ENCODE measurements around the gene SYTL1.

SYTL1 gene

DNA sequence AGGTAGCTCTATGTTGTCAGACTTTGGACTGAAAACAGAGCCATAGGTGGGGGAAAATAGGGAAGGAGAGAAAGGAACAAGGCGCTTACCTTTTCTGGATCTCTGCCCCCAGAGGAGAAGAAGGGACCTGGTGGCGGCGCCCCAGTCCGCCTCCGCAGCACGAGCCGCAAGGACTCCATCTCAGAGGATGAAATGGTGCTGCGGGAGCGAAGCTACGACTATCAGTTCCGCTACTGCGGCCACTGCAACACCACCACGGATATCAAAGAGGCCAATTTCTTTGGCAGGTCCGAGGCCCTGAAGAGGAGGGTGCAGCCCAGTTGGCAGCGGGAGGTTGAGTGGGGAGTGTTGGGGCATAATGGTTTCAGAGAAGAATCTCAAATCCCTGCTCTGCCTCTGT lies 38.3 kb upstream of the SYTL1 start:
- no peak overlapping the region for H3K27ac Mint-ChIP-seq (ENCODE audit: low read depth)
- ATAC-seq (replicated peaks; ENCODE audit: extremely low read depth, poor library complexity, severe bottlenecking) (no peak), DNase-seq (ENCODE audit: low spot score in 2 of 2) (no peak)
- peaks cover 4% of the 10 kb centered on the region for H3K4me1 Mint-ChIP-seq
- no peaks in the 10 kb centered on the region for H3K27me3 Mint-ChIP-seq
- H3K9me3 Mint-ChIP-seq, result no peaks in the 10 kb centered on the region
- peaks cover 19% of the 10 kb centered on the region for H3K36me3 Mint-ChIP-seq (ENCODE audit: insufficient read depth)
- H3K4me3 Mint-ChIP-seq, result no peak overlapping the region

DNA sequence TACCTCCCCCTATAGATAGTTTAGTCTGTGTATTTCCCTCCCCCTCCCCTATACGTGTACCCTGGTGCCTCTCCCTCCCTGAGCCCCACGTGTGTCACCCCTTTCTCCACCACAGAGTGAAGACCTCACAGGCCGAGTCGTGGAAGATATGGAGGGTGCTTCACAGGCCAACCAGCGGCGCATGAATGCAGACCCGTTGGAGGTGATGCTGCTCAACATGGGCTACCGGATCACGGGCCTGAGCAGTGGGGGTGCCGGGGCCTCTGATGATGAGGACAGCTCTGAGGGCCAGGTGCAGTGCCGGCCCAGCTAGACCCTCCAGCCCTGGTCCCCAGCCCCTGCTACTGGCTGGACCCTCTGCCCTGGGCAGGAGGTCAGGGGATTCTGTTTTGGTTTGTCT lies 35.8 kb upstream of the SYTL1 start:
- H3K4me3 Mint-ChIP-seq, result no peak overlapping the region
- H3K4me1 Mint-ChIP-seq, result peaks cover 2% of the 10 kb centered on the region
- peaks cover 9% of the 10 kb centered on the region for H3K36me3 Mint-ChIP-seq (ENCODE audit: insufficient read depth)
- H3K27me3 Mint-ChIP-seq, result no peaks in the 10 kb centered on the region
- ATAC-seq (replicated peaks; ENCODE audit: extremely low read depth, poor library complexity, severe bottlenecking) (no peak), DNase-seq (ENCODE audit: low spot score in 2 of 2) (no peak)
- H3K9me3 Mint-ChIP-seq, result no peaks in the 10 kb centered on the region
- H3K27ac Mint-ChIP-seq (ENCODE audit: low read depth), result no peak overlapping the region

DNA sequence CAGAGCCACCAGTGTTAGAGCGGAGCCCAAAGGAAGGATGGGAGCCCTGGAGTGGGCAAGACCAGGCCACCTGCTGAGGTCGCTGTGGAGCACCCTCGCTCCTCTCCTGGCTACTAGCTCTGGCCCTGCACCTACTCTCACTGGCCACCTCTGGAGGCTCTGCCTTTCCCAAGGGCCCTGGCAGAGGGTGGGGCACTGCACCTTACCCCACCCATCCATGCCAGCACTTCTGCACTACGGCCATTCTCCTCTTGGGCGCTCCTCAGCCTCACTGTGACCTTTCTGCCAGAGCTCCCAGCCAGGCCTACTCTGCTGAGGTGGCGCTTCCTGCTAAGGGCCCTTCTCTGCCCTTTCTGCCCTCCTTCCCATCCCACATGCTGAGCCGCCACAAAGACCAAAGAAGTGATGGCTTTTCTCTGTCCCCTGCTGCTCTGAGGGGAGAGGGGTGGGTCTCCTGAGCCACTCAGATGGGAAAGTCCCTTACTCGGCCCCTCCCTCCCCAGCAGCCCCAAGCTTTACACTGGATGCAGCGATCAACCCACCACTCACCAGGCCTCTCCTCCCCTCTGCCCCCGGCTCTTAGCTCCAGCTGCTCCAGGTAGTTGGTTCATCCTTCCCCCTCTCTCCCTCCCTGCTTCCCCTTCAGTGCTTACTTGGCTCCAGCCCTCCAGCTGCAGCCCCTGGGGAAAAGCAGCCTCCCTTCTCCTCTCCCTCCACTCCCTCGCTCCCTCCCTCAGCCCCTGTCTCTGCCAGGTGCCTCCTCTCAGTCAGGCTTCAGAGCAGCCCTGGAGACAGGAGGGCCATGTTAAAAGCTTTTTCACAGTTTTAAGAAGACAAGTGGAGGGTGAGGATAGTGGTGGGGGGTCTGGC lies 34.7 kb upstream of the SYTL1 start:
- no peaks in the 10 kb centered on the region for H3K27me3 Mint-ChIP-seq
- no peak for DNase-seq (ENCODE audit: low spot score in 2 of 2)
- peaks cover 5% of the 10 kb centered on the region for H3K36me3 Mint-ChIP-seq (ENCODE audit: insufficient read depth)
- H3K4me3 Mint-ChIP-seq, result no peak overlapping the region
- no peak for ATAC-seq (replicated peaks; ENCODE audit: extremely low read depth, poor library complexity, severe bottlenecking)
- H3K27ac Mint-ChIP-seq (ENCODE audit: low read depth), result no peak overlapping the region
- H3K9me3 Mint-ChIP-seq, result no peaks in the 10 kb centered on the region
- no peaks in the 10 kb centered on the region for H3K4me1 Mint-ChIP-seq

- Mint-ChIP-seq H3K27me3 (no peaks in the 10 kb centered on the region), H3K4me1 (no peaks in the 10 kb centered on the region), H3K9me3 (no peaks in the 10 kb centered on the region), H3K4me3 (no peak overlapping the region), H3K27ac (ENCODE audit: low read depth) (no peak overlapping the region), H3K36me3 (ENCODE audit: insufficient read depth) (peaks cover 4% of the 10 kb centered on the region)
- no peak for DNase-seq (ENCODE audit: low spot score in 2 of 2)
- ATAC-seq (replicated peaks; ENCODE audit: extremely low read depth, poor library complexity, severe bottlenecking), result no peak
Measured at GRCh38 chr1:27307874-27308598, 33.8 kb upstream of the SYTL1 start.

DNA sequence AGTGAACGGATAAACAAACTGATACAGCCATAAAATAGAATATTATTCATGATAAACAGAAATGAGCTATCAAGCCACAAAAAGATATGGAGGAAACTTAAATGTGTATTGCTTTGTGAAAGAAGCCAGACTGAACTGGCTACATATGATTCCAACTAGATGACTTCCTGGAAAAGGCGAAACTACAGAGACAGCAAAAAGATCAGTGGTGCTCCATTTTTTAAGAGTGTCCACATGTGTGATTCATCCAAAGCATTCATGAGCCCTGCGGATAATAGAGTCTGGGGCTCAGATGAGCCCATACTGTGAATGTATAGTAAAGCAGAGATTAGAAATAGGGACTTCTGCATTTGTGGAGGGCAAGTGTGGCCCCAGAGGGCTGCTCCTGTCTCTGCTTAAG lies 27.7 kb upstream of the SYTL1 start:
- ATAC-seq (replicated peaks; ENCODE audit: extremely low read depth, poor library complexity, severe bottlenecking) (no peak), DNase-seq (ENCODE audit: low spot score in 2 of 2) (no peak)
- no peak overlapping the region for H3K4me3 Mint-ChIP-seq
- H3K9me3 Mint-ChIP-seq, result no peaks in the 10 kb centered on the region
- peaks cover 4% of the 10 kb centered on the region for H3K36me3 Mint-ChIP-seq (ENCODE audit: insufficient read depth)
- H3K27me3 Mint-ChIP-seq, result no peaks in the 10 kb centered on the region
- H3K4me1 Mint-ChIP-seq, result no peaks in the 10 kb centered on the region
- no peak overlapping the region for H3K27ac Mint-ChIP-seq (ENCODE audit: low read depth)

GRCh38 chr1:27314737-27315136 lies 27.1 kb upstream of the SYTL1 start:
- no peak for ATAC-seq (replicated peaks; ENCODE audit: extremely low read depth, poor library complexity, severe bottlenecking)
- Mint-ChIP-seq H3K27me3 (no peaks in the 10 kb centered on the region), H3K4me1 (no peaks in the 10 kb centered on the region), H3K36me3 (ENCODE audit: insufficient read depth) (peaks cover 4% of the 10 kb centered on the region), H3K9me3 (no peaks in the 10 kb centered on the region), H3K27ac (ENCODE audit: low read depth) (no peak overlapping the region), H3K4me3 (no peak overlapping the region)
- no peak for DNase-seq (ENCODE audit: low spot score in 2 of 2)

DNA sequence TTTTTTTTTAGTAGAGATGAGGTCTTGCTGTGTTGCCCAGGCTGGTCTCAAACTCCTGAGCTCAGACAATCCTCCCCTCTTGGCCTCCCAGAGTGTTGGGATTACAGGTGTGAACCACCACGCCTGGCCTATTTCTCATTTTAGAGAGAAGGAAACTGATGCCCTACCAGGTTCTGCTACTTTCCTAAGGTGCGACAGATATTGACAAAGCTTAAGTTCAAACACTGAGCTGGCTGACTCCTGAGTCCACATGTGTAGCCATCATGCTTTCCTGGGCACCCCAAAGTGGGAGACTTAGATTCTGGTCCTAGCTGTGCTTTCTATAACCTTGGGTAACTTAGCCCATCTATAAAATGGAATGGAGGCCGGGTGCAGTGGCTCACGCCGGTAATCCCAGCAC lies 25.0 kb upstream of the SYTL1 start:
- DNase-seq (ENCODE audit: low spot score in 2 of 2) (no peak), ATAC-seq (replicated peaks; ENCODE audit: extremely low read depth, poor library complexity, severe bottlenecking) (no peak)
- H3K9me3 Mint-ChIP-seq, result no peaks in the 10 kb centered on the region
- no peaks in the 10 kb centered on the region for H3K27me3 Mint-ChIP-seq
- H3K27ac Mint-ChIP-seq (ENCODE audit: low read depth), result no peak overlapping the region
- peaks cover 3% of the 10 kb centered on the region for H3K36me3 Mint-ChIP-seq (ENCODE audit: insufficient read depth)
- peaks cover 3% of the 10 kb centered on the region for H3K4me1 Mint-ChIP-seq
- H3K4me3 Mint-ChIP-seq, result no peak overlapping the region

DNA sequence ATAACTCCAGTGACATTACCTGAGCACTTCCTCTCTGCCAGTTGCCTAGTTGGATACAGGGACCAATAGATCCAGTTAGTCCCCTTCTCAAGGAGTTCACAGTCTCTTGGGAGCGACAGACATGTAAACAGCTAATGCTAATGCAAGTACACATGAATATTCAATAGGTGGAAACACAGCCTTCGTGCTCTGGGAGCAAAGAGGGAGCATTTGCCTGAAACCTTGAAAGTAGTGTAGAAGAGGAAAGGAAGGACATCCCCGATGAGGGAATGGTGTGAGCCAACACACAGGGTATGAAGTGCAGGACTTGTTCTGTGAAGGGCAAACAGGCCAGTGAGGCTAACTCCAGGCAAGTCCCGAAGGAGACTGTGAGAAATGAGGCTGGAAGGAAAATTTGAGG lies 23.7 kb upstream of the SYTL1 start:
- Mint-ChIP-seq H3K36me3 (ENCODE audit: insufficient read depth) (peaks cover 8% of the 10 kb centered on the region), H3K4me1 (peaks cover 12% of the 10 kb centered on the region), H3K27ac (ENCODE audit: low read depth) (no peak overlapping the region), H3K27me3 (no peaks in the 10 kb centered on the region), H3K9me3 (no peaks in the 10 kb centered on the region), H3K4me3 (no peak overlapping the region)
- no peak for ATAC-seq (replicated peaks; ENCODE audit: extremely low read depth, poor library complexity, severe bottlenecking)
- DNase-seq (ENCODE audit: low spot score in 2 of 2), result no peak

DNA sequence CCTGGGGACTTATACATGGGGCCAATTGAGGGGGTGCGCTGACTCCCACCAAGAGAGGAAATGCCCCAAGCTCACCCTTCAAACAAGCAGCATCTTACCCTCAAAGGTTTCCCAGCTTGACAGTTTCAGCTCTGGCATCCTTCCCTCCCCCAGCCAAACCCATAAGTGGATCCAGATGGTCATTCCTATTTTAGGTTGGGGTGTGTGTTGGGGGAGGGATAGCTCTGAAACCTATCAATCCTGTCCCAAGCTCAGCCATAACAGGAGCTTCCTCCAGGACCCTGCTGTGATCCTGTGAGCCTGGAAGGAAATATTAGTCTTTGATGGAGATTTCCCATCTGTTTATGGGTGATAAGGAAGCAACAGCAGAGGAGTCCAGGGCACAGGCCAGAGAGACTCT lies 23.2 kb upstream of the SYTL1 start:
- ATAC-seq (replicated peaks; ENCODE audit: extremely low read depth, poor library complexity, severe bottlenecking) (no peak), DNase-seq (ENCODE audit: low spot score in 2 of 2) (no peak)
- no peaks in the 10 kb centered on the region for H3K27me3 Mint-ChIP-seq
- H3K9me3 Mint-ChIP-seq, result no peaks in the 10 kb centered on the region
- H3K4me3 Mint-ChIP-seq, result no peak overlapping the region
- peaks cover 15% of the 10 kb centered on the region for H3K4me1 Mint-ChIP-seq
- H3K36me3 Mint-ChIP-seq (ENCODE audit: insufficient read depth), result peaks cover 6% of the 10 kb centered on the region
- no peak overlapping the region for H3K27ac Mint-ChIP-seq (ENCODE audit: low read depth)

DNA sequence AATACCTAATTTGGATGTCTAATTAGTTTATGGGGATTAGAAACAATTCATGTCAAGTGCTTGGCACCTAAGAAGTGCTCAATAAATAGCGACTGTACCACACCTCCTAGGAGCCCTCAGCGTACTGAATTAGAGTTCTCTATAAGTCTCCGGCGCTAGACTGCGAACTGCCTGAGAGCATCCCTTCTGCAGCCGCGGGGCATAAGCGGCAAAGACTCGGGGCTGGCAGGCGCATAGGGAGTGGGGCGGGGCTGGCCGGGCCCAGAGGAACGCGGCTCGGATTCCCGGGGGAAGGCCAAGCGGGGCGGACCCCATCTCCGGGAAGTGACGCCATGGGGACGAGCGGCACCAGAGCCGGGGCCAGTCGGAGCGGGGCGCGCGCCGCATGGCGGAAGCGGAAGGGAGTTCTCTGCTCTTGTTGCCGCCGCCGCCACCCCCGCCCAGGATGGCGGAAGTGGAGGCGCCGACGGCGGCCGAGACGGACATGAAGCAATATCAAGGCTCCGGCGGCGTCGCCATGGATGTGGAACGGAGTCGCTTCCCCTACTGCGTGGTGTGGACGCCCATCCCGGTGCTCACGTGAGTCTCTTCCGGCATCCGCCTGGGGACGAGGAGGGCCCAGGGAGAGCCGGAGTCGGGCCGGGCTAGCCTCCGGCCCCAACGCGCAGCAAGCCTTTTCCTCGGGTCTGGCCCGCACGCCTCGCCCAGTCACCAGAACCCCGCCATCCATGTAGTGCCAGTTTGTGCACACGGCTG lies 19.8 kb upstream of the SYTL1 start, which contains the start of gene TMEM222:
Gene TMEM222 (plus strand): TSS at position 351 of the 756 bp plus-strand sequence. CDS start 35 bp downstream, at position 386.
- peak; percentile 97 for ATAC-seq (replicated peaks; ENCODE audit: extremely low read depth, poor library complexity, severe bottlenecking)
- DNase-seq (ENCODE audit: low spot score in 2 of 2), result peak; percentile 92 to 95
- H3K27me3 Mint-ChIP-seq, result no peaks in the 10 kb centered on the region
- peaks cover 19% of the 10 kb centered on the region for H3K36me3 Mint-ChIP-seq (ENCODE audit: insufficient read depth)
- H3K27ac Mint-ChIP-seq (ENCODE audit: low read depth), result peak within 1 kb of the TSS; percentile 87
- H3K4me1 Mint-ChIP-seq, result peaks cover 46% of the 10 kb centered on the region
- no peaks in the 10 kb centered on the region for H3K9me3 Mint-ChIP-seq
- peak within 1 kb of the TSS; percentile 93 for H3K4me3 Mint-ChIP-seq

- peaks cover 48% of the 10 kb centered on the region for H3K4me1 Mint-ChIP-seq
Measured at GRCh38 chr1:27322569-27323240, 19.1 kb upstream of the SYTL1 start.

GRCh38 chr1:27325286-27325685 lies 16.5 kb upstream of the SYTL1 start:
- H3K4me1 Mint-ChIP-seq, result peaks cover 59% of the 10 kb centered on the region
- no peak for DNase-seq (ENCODE audit: low spot score in 2 of 2)
- no peak overlapping the region for H3K27ac Mint-ChIP-seq (ENCODE audit: low read depth)
- no peak for ATAC-seq (replicated peaks; ENCODE audit: extremely low read depth, poor library complexity, severe bottlenecking)
- H3K36me3 Mint-ChIP-seq (ENCODE audit: insufficient read depth), result peaks cover 29% of the 10 kb centered on the region
- no peaks in the 10 kb centered on the region for H3K27me3 Mint-ChIP-seq
- no peak overlapping the region for H3K4me3 Mint-ChIP-seq
- H3K9me3 Mint-ChIP-seq, result no peaks in the 10 kb centered on the region

More at GRCh38 chr1:27322569-27323240, 19.1 kb upstream of the SYTL1 start:
- H3K4me3 Mint-ChIP-seq, result peak overlapping the region; percentile 93
- H3K9me3 Mint-ChIP-seq, result no peaks in the 10 kb centered on the region
- H3K36me3 Mint-ChIP-seq (ENCODE audit: insufficient read depth), result peaks cover 20% of the 10 kb centered on the region
- no peak for DNase-seq (ENCODE audit: low spot score in 2 of 2)
- H3K27me3 Mint-ChIP-seq, result no peaks in the 10 kb centered on the region
- no peak for ATAC-seq (replicated peaks; ENCODE audit: extremely low read depth, poor library complexity, severe bottlenecking)
- peak overlapping the region; percentile 87 for H3K27ac Mint-ChIP-seq (ENCODE audit: low read depth)

All from central memory CD8-positive, alpha-beta T cell (primary cell).